COLO829 (cell line): ENCODE measurements around the gene HSPB9.

Experiments used
- DNase-seq: peaks from one replicate; pipeline ENCODE4 v3.0.0; 2012; ENCODE audit warnings: low spot score

Gene HSPB9

GRCh38 chr17:42101513-42102292 is 20.9 kb upstream of the HSPB9 start:
- DNase-seq: peak; percentile 95

- DNase-seq: no peak
Measured at GRCh38 chr17:42103221-42103954, 19.2 kb upstream of the HSPB9 start.

GRCh38 chr17:42104264-42104663 is 18.3 kb upstream of the HSPB9 start:
- DNase-seq: no peak

GRCh38 chr17:42106009-42106408 is 16.6 kb upstream of the HSPB9 start:
- no peak for DNase-seq

GRCh38 chr17:42107124-42107523 is 15.5 kb upstream of the HSPB9 start:
- no peak for DNase-seq

GRCh38 chr17:42107597-42108576 is 14.7 kb upstream of the HSPB9 start:
- DNase-seq: peak; percentile 91

GRCh38 chr17:42109086-42109485 is 13.5 kb upstream of the HSPB9 start:
- DNase-seq: no peak

GRCh38 chr17:42110301-42111264 is 12.0 kb upstream of the HSPB9 start:
- DNase-seq: no peak

GRCh38 chr17:42111265-42111636 is 11.4 kb upstream of the HSPB9 start:
- DNase-seq: no peak

GRCh38 chr17:42111871-42112551 is 10.6 kb upstream of the HSPB9 start:
- peak; percentile 58 for DNase-seq

GRCh38 chr17:42112552-42113176 is 9.9 kb upstream of the HSPB9 start, which contains the start of gene DHX58:
TSS of gene DHX58 (minus strand) at chr17:42112714. CDS start at chr17:42111892, 822 bp downstream.
- DNase-seq: peak; percentile 91

- DNase-seq: no peak
Measured at GRCh38 chr17:42113293-42114069, 9.1 kb upstream of the HSPB9 start.

GRCh38 chr17:42114118-42114517 is 8.5 kb upstream of the HSPB9 start:
- DNase-seq: no peak

GRCh38 chr17:42116705-42117396 is 5.8 kb upstream of the HSPB9 start:
- peak; percentile 45 for DNase-seq

GRCh38 chr17:42117397-42118125 is 5.0 kb upstream of the HSPB9 start:
- no peak for DNase-seq

- DNase-seq: no peak
Measured at GRCh38 chr17:42118126-42118510, 4.5 kb upstream of the HSPB9 start.

GRCh38 chr17:42118545-42118944 is 4.1 kb upstream of the HSPB9 start:
- no peak for DNase-seq

- DNase-seq: no peak
Measured at GRCh38 chr17:42119301-42119700, 3.3 kb upstream of the HSPB9 start.
